Keratinocyte (primary cell): ENCODE measurements around the gene PAQR4. TPM values are rescaled to one million over a fixed set of nuclear protein-coding genes. Genes with fewer than 3 reads are reported as not detected.

ENCODE experiments used
- DNase-seq: peaks from one replicate; pipeline ENCODE4 v3.0.0-alpha.2; 2011; ENCODE audit warnings: low read depth, missing footprints, low spot score
- FAIRE-seq: peaks from 2 replicates; lab custom pipeline; 2011; peaks lifted over from hg19 to GRCh38; lab: Jason Lieb, UNC
- H2AFZ ChIP-seq: 2 replicates; pipeline ENCODE4 v1.6.0; 2012; ENCODE audit warnings: low read length, control low read depth, inconsistent platforms; ENCODE audit not compliant: control insufficient read depth
- H3K27ac ChIP-seq: 2 replicates; pipeline ENCODE4 v1.5.1; 2011; ENCODE audit warnings: low read length; ENCODE audit not compliant: control insufficient read depth, insufficient read depth
- H3K27me3 ChIP-seq: 3 replicates; pipeline ENCODE4 v1.6.0; 2011; ENCODE audit warnings: low read length; ENCODE audit not compliant: control insufficient read depth, insufficient read depth; ENCODE audit errors: extremely low read depth
- H3K36me3 ChIP-seq, 2 experiments: 2 replicates in 1 of 2; 3 replicates in 1 of 2; pipeline ENCODE4 v1.5.1; 2011; ENCODE audit warnings: low read length in 2 of 2, mild to moderate bottlenecking in 1 of 2; ENCODE audit not compliant: control insufficient read depth in 2 of 2, insufficient read depth in 2 of 2; ENCODE audit errors: extremely low read depth in 1 of 2
- H3K4me1 ChIP-seq: 3 replicates; pipeline ENCODE4 v1.5.1; 2011; ENCODE audit warnings: low read length; ENCODE audit not compliant: control insufficient read depth, insufficient read depth; ENCODE audit errors: extremely low read depth
- H3K4me2 ChIP-seq: 3 replicates; pipeline ENCODE4 v1.6.0; 2011; ENCODE audit warnings: low read depth, low read length; ENCODE audit not compliant: control insufficient read depth, insufficient read depth; ENCODE audit errors: extremely low read depth
- H3K4me3 ChIP-seq, 3 experiments: fragments of 200-600 bp in 1 of 3; sonication (generic) in 1 of 3; 2 replicates in 2 of 3; 3 replicates in 1 of 3; pipeline ENCODE4 v1.5.1; 2011 to 2016; ENCODE audit warnings: low read length in 3 of 3, mild to moderate bottlenecking in 3 of 3, control low read depth in 2 of 3, inconsistent platforms in 1 of 3, low read depth in 1 of 3, mixed read lengths in 1 of 3, mixed run types in 1 of 3, moderate library complexity in 1 of 3; ENCODE audit not compliant: control insufficient read depth in 2 of 3, insufficient read depth in 2 of 3; ENCODE audit errors: extremely low read depth in 1 of 3
- H3K79me2 ChIP-seq: 2 replicates; pipeline ENCODE4 v1.6.0; 2012; ENCODE audit warnings: low read length; ENCODE audit not compliant: control insufficient read depth, insufficient read depth
- H3K9ac ChIP-seq: 3 replicates; pipeline ENCODE4 v1.6.0; 2011; ENCODE audit warnings: low read length; ENCODE audit not compliant: control insufficient read depth, insufficient read depth; ENCODE audit errors: extremely low read depth
- H3K9me1 ChIP-seq: 3 replicates; pipeline ENCODE4 v1.6.0; 2011; ENCODE audit warnings: low read length; ENCODE audit not compliant: control insufficient read depth, insufficient read depth; ENCODE audit errors: extremely low read depth
- H3K9me3 ChIP-seq: 2 replicates; pipeline ENCODE4 v1.5.1; 2012; ENCODE audit warnings: low read depth, low read length; ENCODE audit not compliant: control insufficient read depth
- H4K20me1 ChIP-seq: 3 replicates; pipeline ENCODE4 v1.6.0; 2011; ENCODE audit warnings: low read length; ENCODE audit not compliant: control insufficient read depth, insufficient read depth; ENCODE audit errors: extremely low read depth
- EZH2 ChIP-seq: IDR thresholded peaks from one replicate; pipeline ENCODE4 v1.6.1; 2012; ENCODE audit warnings: inconsistent platforms, mild to moderate bottlenecking, low read length, moderate library complexity
- dilution Hi-C: fragments of 300-500 bp; cut with MboI; formaldehyde crosslinking; loops from one replicate; pipeline ENCODE4 v1.7.0; 2020; ENCODE audit warnings: low sequenced_read_pairs; ENCODE audit not compliant: extremely low pct_ligation_motif_present
- polyA plus RNA-seq, 5 experiments: library from polyadenylated mRNA; depleted of rRNA in 3 of 5; stranded (reverse) in 3 of 5; stranded (forward) in 1 of 5; unstranded in 1 of 5; fragments of >200 nt; gene quantifications; 1 replicate in 1 of 5; 2 replicates in 3 of 5; 3 replicates in 1 of 5; pipeline versions ENCODE4 v1.2.1 to v1.2.3, GENCODE V29; 2011 to 2012; ENCODE audit warnings: missing spikeins in 2 of 5, low read depth in 1 of 5, low replicate concordance in 1 of 5
- TF ChIP-seq, protein P1 (sequence below), 3 experiments: IDR thresholded peaks in 1 of 3; conservative IDR thresholded peaks in 1 of 3; optimal IDR thresholded peaks in 1 of 3; 2 replicates in 2 of 3; 3 replicates in 1 of 3; pipeline versions ENCODE3 to v1.5.1; 2011; ENCODE audit warnings: low read length in 3 of 3, mild to moderate bottlenecking in 3 of 3, moderate library complexity in 2 of 3, control low read depth in 1 of 3, inconsistent platforms in 1 of 3; ENCODE audit not compliant: insufficient read depth in 2 of 3; ENCODE audit errors: extremely low read depth in 1 of 3

The PAQR4 gene
- polyA plus RNA-seq, 1 donor (not counting 4 experiments of a cell fraction or from before 2014, with no cell fraction given) = 16.8 TPM

DNA sequence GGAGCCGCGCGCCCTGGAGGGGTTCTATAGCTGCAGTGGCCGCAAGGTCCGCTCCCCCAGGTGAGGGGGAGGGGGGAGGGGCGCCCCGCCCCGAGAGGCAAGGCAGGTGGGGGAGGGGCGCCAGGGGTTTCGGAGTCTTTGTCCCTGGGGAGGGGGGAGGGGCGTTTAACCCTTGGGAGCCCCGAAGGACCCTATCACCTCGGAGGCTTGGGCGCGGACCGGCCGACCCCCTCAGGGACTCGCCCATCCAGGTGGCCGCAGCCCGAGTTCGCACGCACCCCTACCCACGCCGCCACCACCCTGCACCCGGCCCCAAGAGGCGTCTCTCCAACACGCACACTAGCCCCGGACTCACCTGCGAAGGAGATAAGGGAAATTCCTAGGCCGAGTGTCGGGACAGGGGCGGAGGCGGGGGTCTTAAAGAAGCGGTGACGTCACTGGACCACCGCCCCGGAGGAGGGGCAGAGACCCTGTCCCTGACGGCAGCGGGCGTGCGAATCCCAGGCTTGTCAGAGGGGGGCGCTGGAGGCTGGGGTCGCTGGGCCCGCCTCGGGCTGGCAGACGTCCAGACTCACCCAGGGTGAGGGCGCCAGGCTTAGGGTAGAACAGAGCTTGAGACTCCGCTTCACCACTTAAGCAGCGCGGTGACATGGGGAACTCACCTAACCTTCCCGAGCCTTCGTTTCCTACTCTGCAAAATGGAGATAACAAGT is 48.8 kb downstream of the PAQR4 start, which contains the start of gene CLDN6:
TSS of gene CLDN6 (minus strand) at position 390 of the 713 bp plus-strand sequence. CDS start 2,162 bp downstream, outside the sequence.
- H3K4me3 ChIP-seq = no peak within 1 kb of the TSS
- no peak for FAIRE-seq
- dilution Hi-C loops = no loop called here

DNA sequence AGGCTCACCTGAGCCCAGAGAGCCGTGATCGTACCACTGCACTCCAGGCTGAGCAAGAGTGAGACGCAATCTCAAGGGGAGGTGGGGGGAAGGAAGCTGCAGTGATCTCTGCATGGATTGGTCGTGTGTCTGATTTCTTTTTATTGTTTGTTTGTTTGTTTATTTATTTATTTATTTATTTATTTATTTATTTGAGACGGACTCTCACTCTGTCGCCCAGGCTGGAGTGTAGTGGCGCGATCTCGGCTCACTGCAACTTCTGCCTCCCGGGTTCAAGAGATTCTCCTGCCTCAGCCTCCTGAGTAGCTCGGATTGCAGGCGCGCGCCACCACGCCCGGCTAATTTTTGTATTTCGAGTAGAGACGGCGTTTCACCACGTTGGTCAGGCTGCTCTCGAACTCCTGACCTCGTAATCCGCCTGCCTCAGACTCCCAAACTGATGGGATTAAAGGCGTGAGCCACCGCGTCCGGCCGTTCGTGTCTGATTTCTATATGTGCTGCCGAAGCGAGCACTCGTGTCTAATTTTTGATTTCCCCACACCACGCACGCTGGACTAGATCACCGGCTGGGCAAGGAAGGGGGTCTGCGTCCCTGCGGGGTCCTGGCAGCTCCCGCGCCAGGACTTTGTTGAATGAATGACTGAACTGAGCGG is 50.6 kb downstream of the PAQR4 start:
- Histone ChIP-seq H3K4me3 (peak overlapping the region; percentile 36 to 80 (median 57)), H3K9me3 (no peaks in the 10 kb centered on the region), H3K4me1 (peaks cover 23% of the 10 kb centered on the region), H3K9me1 (no peaks in the 10 kb centered on the region), H2AFZ (peak overlapping the region; percentile 83), H4K20me1 (no peaks in the 10 kb centered on the region), H3K79me2 (no peaks in the 10 kb centered on the region), H3K4me2 (peak overlapping the region; percentile 62), H3K27ac (peak overlapping the region; percentile 10), H3K9ac (peak overlapping the region; percentile 97), H3K36me3 (peaks cover 4 to 14% of the 10 kb centered on the region in 2 experiments), H3K27me3 (no peaks in the 10 kb centered on the region)
- dilution Hi-C loops = no loop called here
- DNase-seq (no peak), FAIRE-seq (no peak)
- TF ChIP-seq, protein P1, sequence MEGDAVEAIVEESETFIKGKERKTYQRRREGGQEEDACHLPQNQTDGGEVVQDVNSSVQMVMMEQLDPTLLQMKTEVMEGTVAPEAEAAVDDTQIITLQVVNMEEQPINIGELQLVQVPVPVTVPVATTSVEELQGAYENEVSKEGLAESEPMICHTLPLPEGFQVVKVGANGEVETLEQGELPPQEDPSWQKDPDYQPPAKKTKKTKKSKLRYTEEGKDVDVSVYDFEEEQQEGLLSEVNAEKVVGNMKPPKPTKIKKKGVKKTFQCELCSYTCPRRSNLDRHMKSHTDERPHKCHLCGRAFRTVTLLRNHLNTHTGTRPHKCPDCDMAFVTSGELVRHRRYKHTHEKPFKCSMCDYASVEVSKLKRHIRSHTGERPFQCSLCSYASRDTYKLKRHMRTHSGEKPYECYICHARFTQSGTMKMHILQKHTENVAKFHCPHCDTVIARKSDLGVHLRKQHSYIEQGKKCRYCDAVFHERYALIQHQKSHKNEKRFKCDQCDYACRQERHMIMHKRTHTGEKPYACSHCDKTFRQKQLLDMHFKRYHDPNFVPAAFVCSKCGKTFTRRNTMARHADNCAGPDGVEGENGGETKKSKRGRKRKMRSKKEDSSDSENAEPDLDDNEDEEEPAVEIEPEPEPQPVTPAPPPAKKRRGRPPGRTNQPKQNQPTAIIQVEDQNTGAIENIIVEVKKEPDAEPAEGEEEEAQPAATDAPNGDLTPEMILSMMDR (optimal IDR thresholded peaks at IDR 0.05 in 1 of 3, IDR thresholded peaks at IDR 0.05 in 1 of 3, conservative IDR thresholded peaks at IDR 0.05 in 1 of 3; ENCODE audit: extremely low read depth in 1 of 3, insufficient read depth in 2 of 3, low read length in 3 of 3) = no peak
- TF ChIP-seq EZH2 = no peak

More for the DNA sequence above, 48.8 kb downstream of the PAQR4 start, which contains the start of gene CLDN6:
- no peaks in the 10 kb centered on the region for H3K9me1 ChIP-seq
- H3K4me1 ChIP-seq = peaks cover 19% of the 10 kb centered on the region
- peaks cover 15% of the 10 kb centered on the region for H3K27me3 ChIP-seq
- no peaks in the 10 kb centered on the region for H4K20me1 ChIP-seq
- peak within 1 kb of the TSS; percentile 45 for H3K4me2 ChIP-seq
- DNase-seq = no peak
- no peaks in the 10 kb centered on the region for H3K9me3 ChIP-seq
- peaks cover 4 to 12% of the 10 kb centered on the region in 2 experiments for H3K36me3 ChIP-seq
- H3K79me2 ChIP-seq = no peaks in the 10 kb centered on the region
- no peak within 1 kb of the TSS for H3K9ac ChIP-seq
- no peak within 1 kb of the TSS for H2AFZ ChIP-seq
- TF ChIP-seq, protein P1 (optimal IDR thresholded peaks at IDR 0.05 in 1 of 3, IDR thresholded peaks at IDR 0.05 in 1 of 3, conservative IDR thresholded peaks at IDR 0.05 in 1 of 3; ENCODE audit: extremely low read depth in 1 of 3, insufficient read depth in 2 of 3, low read length in 3 of 3) = peak; percentile 19 to 48 (median 23)
- TF ChIP-seq EZH2 = no peak
- H3K27ac ChIP-seq = no peak within 1 kb of the TSS
